Loucy (cell line): ENCODE data around the gene PGP.

Source experiments
- CTCF ChIP-seq: fragments of 200-600 bp; sonication (generic); conservative IDR thresholded peaks from 2 replicates; pipeline ENCODE4 v1.5.1; 2014; ENCODE audit warnings: mild to moderate bottlenecking, antibody characterized with exemption, low read length
- EZH2phosphoT487 ChIP-seq: fragments of 200-600 bp; IDR thresholded peaks from 2 replicates; pipeline ENCODE4 v1.6.1; 2018; ENCODE audit warnings: antibody characterized with exemption, mild to moderate bottlenecking, moderate library complexity, borderline replicate concordance

- TF ChIP-seq CTCF (no peak), EZH2phosphoT487 (no peak)
Measured at GRCh38 chr16:2233872-2234812, 19.5 kb upstream of the PGP start.
